Uterus (tissue), 2 donors: ENCODE measurements around the gene GSTT2B.

Experiments
- CTCF ChIP-seq, 4 experiments: fragments of 200-600 bp in 2 of 4; fragments of 450-650 bp in 2 of 4; sonication (generic) in 2 of 4; IDR thresholded peaks; one replicate each; pipeline ENCODE4 v1.5.1; 2016 to 2019; ENCODE audit warnings: antibody characterized with exemption in 4 of 4, mild to moderate bottlenecking in 2 of 4, moderate library complexity in 1 of 4
- POLR2A ChIP-seq, 2 donors: fragments of 450-650 bp; IDR thresholded peaks; one replicate each; pipeline ENCODE4 v1.6.1; 2016; ENCODE audit warnings: antibody characterized with exemption in 2 of 2, mild to moderate bottlenecking in 1 of 2, moderate library complexity in 1 of 2

DNA sequence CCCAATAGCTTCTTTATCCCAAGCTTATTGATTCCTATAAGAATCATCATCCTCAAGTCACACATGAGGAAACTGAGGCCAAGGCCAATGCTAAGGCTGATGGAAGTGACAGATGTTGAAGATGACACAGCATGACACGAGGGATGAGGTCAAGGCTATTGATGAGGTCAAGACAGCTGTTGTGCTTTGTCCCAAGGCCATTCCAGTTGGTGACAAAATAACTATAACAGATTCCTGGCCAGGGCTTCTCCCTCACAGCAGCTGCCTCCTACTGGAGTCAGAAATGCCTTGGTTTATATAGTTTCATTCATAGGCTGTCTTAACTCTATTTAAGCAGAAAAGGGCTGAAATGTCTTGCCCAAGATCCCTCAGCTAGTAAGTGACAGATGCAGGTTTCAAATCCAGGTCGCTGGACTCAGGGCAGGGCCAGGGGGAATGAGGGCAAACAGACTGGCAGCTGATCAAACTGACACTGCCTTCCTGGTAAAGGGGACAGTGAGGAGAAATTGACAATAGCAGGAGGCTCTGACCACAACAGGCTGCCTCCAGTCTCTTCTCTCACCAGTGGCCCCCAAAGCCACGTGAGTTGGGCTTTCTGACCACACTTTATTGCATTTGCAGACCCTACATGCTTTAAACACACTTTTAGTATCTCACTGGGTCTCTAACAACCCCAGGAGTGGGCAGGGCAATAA is 50.4 kb downstream of the GSTT2B start:
- no peak for TF ChIP-seq CTCF (IDR thresholded peaks at IDR 0.05)
- no peak for TF ChIP-seq POLR2A (IDR thresholded peaks at IDR 0.05)
